Calu3 (cell line): Measurements from ENCODE around the gene HOXB4. TPM values are rescaled to one million over a fixed set of nuclear protein-coding genes. Genes with fewer than 3 reads are reported as not detected.

Source experiments
- BruUV-seq: library from RNA; stranded (reverse); fragments of 400-500 nt; replicated peaks from 2 replicates; lab custom pipeline; 2021; lab: Mats Ljungman, UMichigan
- CTCF ChIA-PET: fragments of 300-600 bp; sonication (Branson Sonifier 250); formaldehyde crosslinking; loops from one replicate; lab custom pipeline; 2022; ENCODE audit warnings: antibody characterized with exemption; lab: Charles Lee
- DNase-seq: peaks from one replicate; pipeline ENCODE4 v3.0.0; 2022
- H3K27ac Mint-ChIP-seq: one replicate; pipeline ENCODE4 v1.8.0; 2022; ENCODE audit warnings: mixed read lengths; ENCODE audit not compliant: unreplicated experiment
- H3K27me3 Mint-ChIP-seq: one replicate; pipeline ENCODE4 v1.8.0; 2022; ENCODE audit warnings: mixed read lengths; ENCODE audit not compliant: unreplicated experiment
- H3K36me3 Mint-ChIP-seq: one replicate; pipeline ENCODE4 v1.8.0; 2022; ENCODE audit warnings: mild to moderate bottlenecking, moderate library complexity, mixed read lengths; ENCODE audit not compliant: insufficient read depth, unreplicated experiment
- H3K4me1 Mint-ChIP-seq: one replicate; pipeline ENCODE4 v1.8.0; 2022; ENCODE audit warnings: mild to moderate bottlenecking, low read depth, mixed read lengths; ENCODE audit not compliant: unreplicated experiment
- H3K4me3 Mint-ChIP-seq: one replicate; pipeline ENCODE4 v1.8.0; 2022; ENCODE audit warnings: mild to moderate bottlenecking, low read depth, moderate library complexity, mixed read lengths; ENCODE audit not compliant: unreplicated experiment
- H3K9me3 Mint-ChIP-seq: one replicate; pipeline ENCODE4 v1.8.0; 2022; ENCODE audit warnings: low read depth, mixed read lengths; ENCODE audit not compliant: unreplicated experiment
- intact Hi-C: fragments of 100-400 bp; cut with micrococcal nuclease; formaldehyde crosslinking; loops from one replicate; pipeline ENCODE4 v1.10.0; 2022; ENCODE audit not compliant: unreplicated experiment
- total RNA-seq: library from RNA; stranded (reverse); gene quantifications from 2 replicates; pipeline ENCODE4 v1.2.3, GENCODE V29; 2022
- TF ChIP-seq, protein P1 (sequence below): fragments of 200-600 bp; IDR thresholded peaks from one replicate; pipeline ENCODE4 v1.8.0; 2022; ENCODE audit warnings: antibody characterized with exemption; ENCODE audit not compliant: unreplicated experiment

Gene HOXB4
- total RNA-seq, 1 experiment from 2014 or later = 28.0 TPM

- no peaks in the 10 kb centered on the region for H3K27me3 Mint-ChIP-seq
- H3K4me3 Mint-ChIP-seq = peak overlapping the region; percentile 64
- TF ChIP-seq, protein P1, sequence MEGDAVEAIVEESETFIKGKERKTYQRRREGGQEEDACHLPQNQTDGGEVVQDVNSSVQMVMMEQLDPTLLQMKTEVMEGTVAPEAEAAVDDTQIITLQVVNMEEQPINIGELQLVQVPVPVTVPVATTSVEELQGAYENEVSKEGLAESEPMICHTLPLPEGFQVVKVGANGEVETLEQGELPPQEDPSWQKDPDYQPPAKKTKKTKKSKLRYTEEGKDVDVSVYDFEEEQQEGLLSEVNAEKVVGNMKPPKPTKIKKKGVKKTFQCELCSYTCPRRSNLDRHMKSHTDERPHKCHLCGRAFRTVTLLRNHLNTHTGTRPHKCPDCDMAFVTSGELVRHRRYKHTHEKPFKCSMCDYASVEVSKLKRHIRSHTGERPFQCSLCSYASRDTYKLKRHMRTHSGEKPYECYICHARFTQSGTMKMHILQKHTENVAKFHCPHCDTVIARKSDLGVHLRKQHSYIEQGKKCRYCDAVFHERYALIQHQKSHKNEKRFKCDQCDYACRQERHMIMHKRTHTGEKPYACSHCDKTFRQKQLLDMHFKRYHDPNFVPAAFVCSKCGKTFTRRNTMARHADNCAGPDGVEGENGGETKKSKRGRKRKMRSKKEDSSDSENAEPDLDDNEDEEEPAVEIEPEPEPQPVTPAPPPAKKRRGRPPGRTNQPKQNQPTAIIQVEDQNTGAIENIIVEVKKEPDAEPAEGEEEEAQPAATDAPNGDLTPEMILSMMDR = no peak
- CTCF ChIA-PET = no interaction called here
- H3K36me3 Mint-ChIP-seq = peaks cover 90% of the 10 kb centered on the region
- intact Hi-C loops = no loop called here
- H3K9me3 Mint-ChIP-seq = no peaks in the 10 kb centered on the region
- H3K4me1 Mint-ChIP-seq = peaks cover 38% of the 10 kb centered on the region
- H3K27ac Mint-ChIP-seq = peak overlapping the region; percentile 47
- no peak for DNase-seq
- BruUV-seq = no TSS peak
Measured at GRCh38 chr17:48552466-48553189, 25.5 kb downstream of the HOXB4 start.

- BruUV-seq = no TSS peak
- H3K4me1 Mint-ChIP-seq = peaks cover 34% of the 10 kb centered on the region
- H3K9me3 Mint-ChIP-seq = no peaks in the 10 kb centered on the region
- peak overlapping the region; percentile 65 for H3K27ac Mint-ChIP-seq
- no peaks in the 10 kb centered on the region for H3K27me3 Mint-ChIP-seq
- CTCF ChIA-PET = no interaction called here
- TF ChIP-seq, protein P1 = no peak
- peaks cover 90% of the 10 kb centered on the region for H3K36me3 Mint-ChIP-seq
- no peak for DNase-seq
- intact Hi-C loops = no loop called here
- H3K4me3 Mint-ChIP-seq = peak overlapping the region; percentile 42
Measured at GRCh38 chr17:48551596-48552465, 26.3 kb downstream of the HOXB4 start.

DNA sequence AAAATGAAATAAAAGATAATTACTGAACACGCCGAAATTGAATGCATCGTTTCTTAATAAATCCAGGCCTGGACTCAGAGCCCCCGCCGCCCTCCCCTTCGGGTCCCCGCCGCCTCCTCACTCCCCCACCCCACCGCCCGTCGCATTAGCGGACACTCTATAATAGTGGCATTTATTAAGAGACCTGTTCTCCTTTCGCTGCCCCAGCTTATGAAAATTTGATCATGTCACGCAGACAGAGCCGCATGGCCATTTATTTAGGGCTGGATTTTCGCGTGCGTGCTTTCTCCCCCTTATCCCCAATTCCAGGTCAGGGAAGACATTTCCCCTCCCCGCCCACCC lies 27.0 kb downstream of the HOXB4 start:
- DNase-seq = no peak
- TF ChIP-seq, protein P1 = no peak
- H3K27me3 Mint-ChIP-seq = no peaks in the 10 kb centered on the region
- H3K27ac Mint-ChIP-seq = no peak overlapping the region
- no peak overlapping the region for H3K4me3 Mint-ChIP-seq
- H3K36me3 Mint-ChIP-seq = peaks cover 90% of the 10 kb centered on the region
- peaks cover 30% of the 10 kb centered on the region for H3K4me1 Mint-ChIP-seq
- BruUV-seq = no TSS peak
- CTCF ChIA-PET = no interaction called here
- H3K9me3 Mint-ChIP-seq = no peaks in the 10 kb centered on the region
- intact Hi-C loops = no loop called here

DNA sequence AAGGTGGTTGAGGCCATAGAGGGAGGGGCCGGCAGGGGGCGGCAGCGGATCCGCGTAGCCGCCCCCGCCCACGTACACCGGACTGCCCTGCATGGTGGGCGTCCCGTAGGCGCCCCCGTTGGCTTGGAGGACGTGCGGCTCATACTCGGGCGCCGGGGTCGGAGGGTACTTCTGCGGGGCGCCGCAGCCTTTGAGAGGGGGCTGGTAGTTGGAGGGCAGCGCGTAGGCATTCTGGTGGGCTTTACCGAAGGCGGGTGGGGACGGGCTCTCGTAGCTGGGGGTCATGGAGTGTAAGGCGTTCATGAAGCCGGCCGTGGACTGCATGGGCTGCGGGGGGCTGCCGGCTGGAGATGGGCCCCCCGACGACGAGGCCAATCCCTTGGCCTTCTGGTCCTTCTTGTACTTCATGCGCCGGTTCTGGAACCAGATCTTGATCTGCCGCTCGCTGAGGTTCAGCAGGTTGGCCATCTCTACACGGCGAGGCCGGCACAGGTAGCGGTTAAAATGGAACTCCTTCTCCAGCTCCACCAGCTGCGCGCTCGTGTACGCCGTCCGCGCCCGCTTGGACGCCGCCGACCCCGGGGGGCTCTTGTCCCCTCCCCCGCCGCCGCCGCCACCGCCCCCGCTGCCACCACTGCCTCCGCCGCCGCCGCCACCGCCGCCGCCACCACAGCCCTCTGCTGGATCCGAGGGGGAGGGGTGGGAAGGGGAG lies 27.5 kb downstream of the HOXB4 start:
- Mint-ChIP-seq H3K4me3 (peak overlapping the region; percentile 16), H3K27me3 (peaks cover 1% of the 10 kb centered on the region), H3K9me3 (no peaks in the 10 kb centered on the region), H3K4me1 (peaks cover 30% of the 10 kb centered on the region), H3K36me3 (peaks cover 87% of the 10 kb centered on the region), H3K27ac (peak overlapping the region; percentile 58)
- no TSS peak for BruUV-seq
- intact Hi-C loops = no loop called here
- CTCF ChIA-PET = no interaction called here
- no peak for DNase-seq
- TF ChIP-seq, protein P1 = no peak
